VCaP (cell line): ENCODE measurements around the gene AMD1.

Experiments used
- H3K27ac ChIP-seq: fragments of 450-650 bp; 2 replicates; pipeline ENCODE4 v1.5.1; 2017
- CTCF ChIP-seq: fragments of 450-650 bp; conservative IDR thresholded peaks from 2 replicates; pipeline ENCODE4 v1.5.1; 2017; ENCODE audit warnings: mild to moderate bottlenecking, moderate library complexity

The AMD1 gene

GRCh38 chr6:110849781-110850180, 24.8 kb upstream of the AMD1 start:
- TF ChIP-seq CTCF, result no peak
- no peak overlapping the region for H3K27ac ChIP-seq

GRCh38 chr6:110852773-110853172, 21.8 kb upstream of the AMD1 start:
- no peak overlapping the region for H3K27ac ChIP-seq
- TF ChIP-seq CTCF, result no peak

GRCh38 chr6:110853754-110854477, 20.7 kb upstream of the AMD1 start:
- H3K27ac ChIP-seq, result no peak overlapping the region
- TF ChIP-seq CTCF, result no peak

- no peak for TF ChIP-seq CTCF
- no peak overlapping the region for H3K27ac ChIP-seq
These were observed 18.3 kb upstream of the AMD1 start for GRCh38 chr6:110856296-110856695.

- no peak overlapping the region for H3K27ac ChIP-seq
- no peak for TF ChIP-seq CTCF
These were observed 16.6 kb upstream of the AMD1 start for GRCh38 chr6:110858016-110858415.

- H3K27ac ChIP-seq, result no peak overlapping the region
- TF ChIP-seq CTCF, result no peak
These were observed 15.9 kb upstream of the AMD1 start for GRCh38 chr6:110858562-110859214.

GRCh38 chr6:110859335-110859792, 15.2 kb upstream of the AMD1 start:
- no peak overlapping the region for H3K27ac ChIP-seq
- no peak for TF ChIP-seq CTCF
